Central memory CD4-positive, alpha-beta T cell (primary cell): ENCODE results near the gene NRN1L.
"Not testable (repeated sequence)": the region's sequence is repeated elsewhere in the genome, so short reads cannot be mapped to it uniquely, and the experiment has no call there.

ENCODE experiments used
- DNase-seq: peaks from one replicate; pipeline ENCODE4 v3.0.0; 2022

Gene NRN1L

GRCh38 chr16:67883872-67884261 lies 818 bp upstream of the NRN1L start:
- peak; percentile 63 for DNase-seq

GRCh38 chr16:67885545-67885944 lies 860 bp downstream of the NRN1L start:
- DNase-seq, result no peak

- DNase-seq, result no peak
Observed at GRCh38 chr16:67885976-67886375, 1.3 kb downstream of the NRN1L start.

GRCh38 chr16:67886387-67886786 lies 1.7 kb downstream of the NRN1L start:
- no peak for DNase-seq

- DNase-seq, result no peak
Observed at GRCh38 chr16:67888331-67888730, 3.6 kb downstream of the NRN1L start.

GRCh38 chr16:67892375-67892774 lies 7.7 kb downstream of the NRN1L start:
- DNase-seq, result no peak

- peak; percentile 85 for DNase-seq
Observed at GRCh38 chr16:67892899-67893742, 8.4 kb downstream of the NRN1L start, which contains the start of gene PSKH1. Gene PSKH1 (plus strand): TSS chr16:67893254. CDS start chr16:67908750, 15,496 bp downstream.

- DNase-seq, result no peak
Observed at GRCh38 chr16:67893743-67894399, 9.2 kb downstream of the NRN1L start.

GRCh38 chr16:67897231-67897630 lies 12.5 kb downstream of the NRN1L start:
- no peak for DNase-seq

- DNase-seq, result no peak
Observed at GRCh38 chr16:67901734-67902133, 17.0 kb downstream of the NRN1L start.

GRCh38 chr16:67902831-67903230 lies 18.1 kb downstream of the NRN1L start:
- no peak for DNase-seq

- no peak for DNase-seq
Observed at GRCh38 chr16:67907397-67908180, 22.9 kb downstream of the NRN1L start.

- DNase-seq, result no peak
Observed at GRCh38 chr16:67909056-67909742, 24.5 kb downstream of the NRN1L start.

- DNase-seq, result no peak
Observed at GRCh38 chr16:67910158-67910557, 25.5 kb downstream of the NRN1L start.

GRCh38 chr16:67914758-67915495 lies 30.2 kb downstream of the NRN1L start:
- no peak for DNase-seq

- DNase-seq, result not testable (repeated sequence)
Observed at GRCh38 chr16:67915496-67915769, 30.7 kb downstream of the NRN1L start.

GRCh38 chr16:67915831-67916723 lies 31.4 kb downstream of the NRN1L start:
- DNase-seq, result no peak

- DNase-seq, result no peak
Observed at GRCh38 chr16:67917140-67917851, 32.6 kb downstream of the NRN1L start.

- DNase-seq, result no peak
Observed at GRCh38 chr16:67917852-67918236, 33.2 kb downstream of the NRN1L start.

- DNase-seq, result no peak
Observed at GRCh38 chr16:67919622-67920221, 35.0 kb downstream of the NRN1L start.
